GM18870 (cell line): ENCODE data around the gene PPP2R5C.

Experiments
- ATAC-seq: cut with Tn5 transposase; IDR thresholded peaks from one replicate; pipeline ENCODE4 v1.9.1; 2021; ENCODE audit warnings: moderate library complexity; ENCODE audit not compliant: unreplicated experiment

Gene PPP2R5C

DNA sequence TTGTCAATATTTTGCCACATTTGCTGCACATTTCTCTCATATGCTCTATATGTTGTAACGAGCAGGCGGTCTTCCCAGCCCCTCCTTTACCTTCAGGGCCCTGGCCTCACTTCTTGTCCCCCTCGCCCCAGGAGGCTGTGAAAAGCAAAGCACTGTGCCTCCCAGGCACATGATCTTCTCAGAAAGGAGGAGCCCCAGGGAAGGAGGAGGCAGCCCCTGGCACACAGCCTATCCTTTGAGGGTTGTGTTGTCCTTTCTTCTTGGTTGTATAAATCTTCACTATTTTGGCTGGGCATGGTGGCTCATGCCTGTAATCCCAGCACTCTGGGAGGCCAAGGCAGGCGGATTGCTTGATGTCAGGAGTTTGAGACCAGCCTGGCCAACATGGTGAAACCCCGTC, 77.0 kb downstream of the PPP2R5C start:
- ATAC-seq, result no peak

- no peak for ATAC-seq
Observed at GRCh38 chr14:101839236-101839635, 77.7 kb downstream of the PPP2R5C start.

- no peak for ATAC-seq
Observed at GRCh38 chr14:101839661-101840060, 78.2 kb downstream of the PPP2R5C start.

DNA sequence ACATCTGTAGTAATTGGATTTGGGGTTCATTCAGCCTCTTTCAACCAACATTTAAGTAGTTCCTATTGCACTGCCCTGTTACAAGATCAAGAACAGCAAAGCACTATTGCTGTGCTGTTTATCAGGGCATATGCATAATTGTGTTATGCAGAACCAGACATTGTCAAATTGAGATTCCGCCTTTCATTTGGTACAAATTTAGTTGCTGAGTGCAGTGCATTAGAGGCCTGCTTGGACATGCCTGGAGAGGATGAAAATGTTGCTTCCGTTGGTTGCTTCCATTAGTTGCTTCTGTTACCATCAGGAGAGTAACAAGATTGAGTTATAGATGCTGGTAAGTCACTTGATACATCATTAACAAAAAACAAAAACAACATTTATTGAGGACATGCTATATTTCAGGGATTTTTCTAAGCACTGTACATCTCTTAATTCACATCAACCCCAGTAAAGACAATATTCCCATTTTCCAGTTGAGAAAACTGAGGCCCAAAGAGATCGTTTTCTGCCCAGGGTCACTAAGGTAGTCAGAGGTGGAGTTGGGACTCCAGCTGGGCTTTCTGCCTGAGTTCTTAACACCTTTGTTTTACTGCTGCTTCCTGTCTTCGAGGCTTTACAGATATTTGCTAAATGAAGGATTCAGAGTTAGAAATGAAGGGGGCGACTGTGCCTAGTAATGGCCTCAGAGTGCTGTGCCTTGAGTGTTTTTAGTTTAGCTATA, 79.3 kb downstream of the PPP2R5C start:
- no peak for ATAC-seq

- no peak for ATAC-seq
Observed at GRCh38 chr14:101843038-101843437, 81.5 kb downstream of the PPP2R5C start.

- peak; percentile 58 for ATAC-seq
Observed at GRCh38 chr14:101843665-101844064, 82.2 kb downstream of the PPP2R5C start.

DNA sequence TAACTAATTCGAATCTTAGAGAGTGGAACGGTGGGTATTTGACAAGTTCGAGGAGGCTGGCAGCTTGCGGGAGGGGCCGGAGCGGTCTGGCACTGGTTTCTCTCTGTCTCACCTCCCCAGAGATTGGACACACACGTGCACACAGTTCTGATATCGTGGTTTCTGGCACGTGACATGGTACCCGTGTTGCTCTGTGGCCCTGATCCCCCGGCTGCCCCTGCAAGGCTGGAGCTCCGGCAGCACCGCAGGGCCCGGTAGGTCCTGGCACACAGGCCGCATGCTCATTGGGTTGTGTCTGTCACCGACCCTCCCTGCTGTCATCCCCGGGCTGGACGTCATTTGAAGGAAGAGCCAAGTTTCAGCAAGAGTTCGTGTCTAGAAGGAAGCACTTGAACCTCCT, 82.7 kb downstream of the PPP2R5C start:
- no peak for ATAC-seq

GRCh38 chr14:101844751-101845150, 83.2 kb downstream of the PPP2R5C start:
- ATAC-seq, result no peak

GRCh38 chr14:101845496-101845895, 84.0 kb downstream of the PPP2R5C start:
- no peak for ATAC-seq

DNA sequence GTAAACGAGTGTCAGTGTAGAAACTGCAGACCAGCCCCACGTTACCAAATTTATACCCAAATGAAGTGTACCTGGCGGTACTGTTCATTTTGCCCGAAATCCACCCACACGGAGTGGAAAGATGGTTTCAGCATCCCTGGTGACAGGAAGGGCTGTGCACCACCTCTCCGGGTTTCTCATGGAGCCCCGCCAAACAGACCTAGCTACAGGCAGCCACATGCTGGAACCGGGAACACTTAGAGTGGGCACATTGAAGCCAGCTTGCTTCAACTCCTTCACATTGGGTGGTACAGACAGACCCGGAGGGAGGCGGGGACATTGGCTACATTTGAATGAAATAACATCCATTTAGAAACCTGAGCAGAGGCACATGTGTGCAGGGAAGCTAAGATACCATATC, 84.4 kb downstream of the PPP2R5C start:
- no peak for ATAC-seq

DNA sequence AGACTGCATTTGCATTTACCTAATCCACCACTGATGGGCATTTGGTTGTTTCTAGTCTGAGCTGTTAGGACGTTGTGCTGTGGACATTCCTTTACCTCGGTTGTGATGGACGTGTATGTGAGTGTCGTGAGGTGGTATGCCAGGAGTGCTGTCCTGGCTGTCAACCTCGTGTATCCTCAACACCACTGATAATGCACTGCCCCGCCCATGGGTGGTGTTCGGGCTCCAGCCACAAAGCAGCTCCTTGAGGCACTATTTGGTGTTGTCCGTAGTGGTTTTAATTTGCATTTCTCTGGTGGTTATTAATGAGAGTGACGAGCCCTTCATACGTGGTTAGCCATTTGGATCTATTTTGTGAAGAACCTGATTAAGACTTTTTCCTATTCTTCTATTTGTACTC, 87.6 kb downstream of the PPP2R5C start:
- ATAC-seq, result peak; percentile 78

- ATAC-seq, result no peak
Observed at GRCh38 chr14:101849640-101850039, 88.1 kb downstream of the PPP2R5C start.

- ATAC-seq, result no peak
Observed at GRCh38 chr14:101851183-101851582, 89.7 kb downstream of the PPP2R5C start.

DNA sequence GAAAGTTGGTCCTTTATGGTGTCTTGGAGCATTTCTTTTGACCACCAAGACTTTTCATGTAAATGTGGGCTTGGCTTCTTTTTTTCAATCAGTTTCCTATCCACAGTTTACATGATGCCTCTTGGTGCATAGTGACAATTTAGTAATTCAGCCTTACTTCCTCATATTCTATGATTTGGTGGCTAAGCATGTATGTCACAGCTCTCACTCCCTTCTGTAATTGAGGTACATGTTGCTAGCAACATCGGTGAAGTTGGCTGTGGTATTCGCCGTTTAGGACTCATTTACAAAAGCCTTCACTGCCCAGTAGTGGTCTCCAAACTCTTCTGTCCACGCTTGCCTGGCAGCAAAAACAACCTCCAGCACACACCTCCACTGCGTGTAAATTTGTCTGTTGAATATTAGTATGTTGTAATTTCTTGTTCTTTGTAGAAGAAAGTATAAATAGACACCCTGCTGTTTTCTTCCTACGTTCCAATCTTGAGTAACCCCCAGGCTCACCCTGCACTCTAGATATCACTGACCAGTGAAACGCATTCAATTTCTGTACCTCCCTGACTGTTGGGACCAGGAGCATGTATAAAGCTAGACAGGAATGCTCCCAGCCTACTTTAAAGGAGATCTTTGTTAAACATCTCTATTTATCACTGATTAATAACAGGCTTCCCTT, 90.4 kb downstream of the PPP2R5C start:
- no peak for ATAC-seq

DNA sequence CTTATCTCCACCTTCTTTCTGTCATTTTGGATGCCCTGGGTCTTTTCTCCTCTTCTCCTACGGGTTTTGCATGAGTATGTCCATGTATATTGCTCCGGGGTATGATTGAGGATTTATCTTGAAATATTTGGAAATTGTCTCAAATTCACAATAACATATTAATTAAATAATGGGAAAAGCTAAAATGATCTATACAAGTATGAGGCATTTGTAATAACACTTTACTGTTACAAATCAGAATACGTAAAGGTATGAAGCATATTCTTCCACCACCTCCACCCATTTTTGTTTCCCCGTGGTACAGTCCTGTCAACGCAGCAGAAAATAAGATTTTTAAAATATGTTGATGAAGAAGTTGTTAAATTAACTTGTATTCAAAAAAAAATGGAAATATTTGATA, 91.3 kb downstream of the PPP2R5C start:
- no peak for ATAC-seq

- no peak for ATAC-seq
Observed at GRCh38 chr14:101853455-101854018, 92.0 kb downstream of the PPP2R5C start.

GRCh38 chr14:101854366-101854765, 92.9 kb downstream of the PPP2R5C start:
- ATAC-seq, result no peak

GRCh38 chr14:101855958-101856357, 94.4 kb downstream of the PPP2R5C start:
- ATAC-seq, result no peak

DNA sequence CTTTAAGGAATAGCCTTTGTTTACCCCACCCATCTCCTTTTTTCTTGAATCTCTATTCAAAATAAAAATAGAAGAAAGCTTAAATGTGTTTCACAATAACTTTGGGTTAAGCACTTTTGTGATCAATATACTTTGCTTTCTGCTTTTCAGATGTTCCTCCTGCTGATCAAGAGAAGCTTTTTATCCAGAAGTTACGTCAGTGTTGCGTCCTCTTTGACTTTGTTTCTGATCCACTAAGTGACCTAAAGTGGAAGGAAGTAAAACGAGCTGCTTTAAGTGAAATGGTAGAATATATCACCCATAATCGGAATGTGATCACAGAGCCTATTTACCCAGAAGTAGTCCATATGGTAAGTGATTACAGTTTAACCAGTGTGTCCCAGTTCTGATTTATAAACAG, 95.0 kb downstream of the PPP2R5C start:
- no peak for ATAC-seq

GRCh38 chr14:101857226-101857625, 95.7 kb downstream of the PPP2R5C start:
- ATAC-seq, result no peak

DNA sequence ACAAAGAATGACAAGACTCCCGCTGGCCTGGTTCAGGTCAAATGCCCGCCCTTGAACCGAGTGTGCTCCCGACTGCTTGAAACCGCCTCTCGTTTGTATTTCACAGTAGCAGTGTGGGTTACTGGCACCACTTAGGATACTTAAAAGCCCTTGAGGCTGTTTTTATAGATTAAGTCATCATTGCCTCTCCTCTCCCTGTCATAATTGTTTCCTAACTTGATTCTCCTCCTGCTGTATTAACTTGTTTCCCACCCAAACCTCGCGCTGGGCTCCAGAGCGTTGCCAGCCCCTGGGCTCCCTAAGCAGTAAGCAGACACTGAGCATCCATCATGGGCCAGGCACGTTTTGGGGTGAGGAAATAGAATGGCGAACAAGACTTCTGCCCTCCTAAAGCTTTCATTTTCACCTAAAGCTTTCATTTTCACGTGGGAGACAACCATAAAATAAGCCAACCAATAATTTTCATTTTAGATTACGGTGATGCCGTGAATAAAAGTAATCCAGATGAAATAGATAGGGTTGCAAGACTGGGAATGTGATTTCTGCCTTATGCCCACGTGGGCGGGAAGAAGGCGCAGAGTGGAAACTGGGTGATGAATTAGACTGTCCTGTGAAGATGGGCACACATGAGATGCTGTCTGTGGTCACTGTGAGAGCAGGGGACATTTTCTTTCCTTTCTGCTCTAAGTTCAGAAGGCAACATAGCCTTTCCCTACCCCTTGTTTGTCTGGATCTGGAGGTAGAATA, 97.5 kb downstream of the PPP2R5C start:
- ATAC-seq, result no peak

DNA sequence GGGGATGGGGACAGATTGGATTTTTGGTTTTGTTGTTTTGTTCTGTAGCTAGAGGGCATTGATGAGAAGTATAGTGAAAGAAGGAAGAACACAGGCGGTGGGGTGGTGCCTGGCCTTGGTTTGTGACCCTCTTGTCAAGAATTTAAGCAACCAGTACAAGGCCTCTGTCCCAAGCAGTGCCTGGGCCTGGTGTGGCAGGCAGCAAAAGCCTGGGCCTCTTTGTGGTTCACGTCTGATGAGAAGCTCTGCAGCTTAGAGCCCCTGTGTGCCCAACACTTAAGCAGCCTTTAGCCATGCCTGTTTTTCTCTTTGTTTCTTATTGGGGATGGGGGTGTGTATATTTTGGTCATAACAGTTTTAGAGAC, 98.0 kb downstream of the PPP2R5C start:
- no peak for ATAC-seq
